Stomach smooth muscle (tissue), 2 donors: Measurements from ENCODE around the gene TMEM266.

Experiments
- H3K27ac ChIP-seq: one replicate; pipeline ENCODE4 v1.7.0; 2013; ENCODE audit warnings: mild to moderate bottlenecking, low read length, inconsistent platforms
- H3K27me3 ChIP-seq, 2 donors: one replicate each; pipeline ENCODE4 v1.7.0; 2013; ENCODE audit warnings: low read length in 2 of 2; ENCODE audit not compliant: insufficient read depth in 2 of 2, control insufficient read depth in 1 of 2
- H3K36me3 ChIP-seq, 2 donors: one replicate each; pipeline ENCODE4 v1.7.0; 2013; ENCODE audit warnings: low read length in 2 of 2; ENCODE audit not compliant: control insufficient read depth in 2 of 2, insufficient read depth in 2 of 2
- H3K4me1 ChIP-seq: one replicate; pipeline ENCODE4 v1.7.0; 2013; ENCODE audit warnings: low read length; ENCODE audit not compliant: control insufficient read depth, insufficient read depth
- H3K4me3 ChIP-seq, 2 donors: one replicate each; pipeline ENCODE4 v1.7.0; 2013; ENCODE audit warnings: low read length in 2 of 2
- H3K9ac ChIP-seq, 2 donors: one replicate each; pipeline ENCODE4 v1.7.0; 2013; ENCODE audit warnings: low read length in 2 of 2, mild to moderate bottlenecking in 1 of 2
- H3K9me3 ChIP-seq, 2 donors: one replicate each; pipeline ENCODE4 v1.7.0; 2013; ENCODE audit warnings: low read length in 2 of 2; ENCODE audit not compliant: control insufficient read depth in 2 of 2
- donor health status: healthy.
- donor health status: Pancreatic carcinoma.

TMEM266 gene

DNA sequence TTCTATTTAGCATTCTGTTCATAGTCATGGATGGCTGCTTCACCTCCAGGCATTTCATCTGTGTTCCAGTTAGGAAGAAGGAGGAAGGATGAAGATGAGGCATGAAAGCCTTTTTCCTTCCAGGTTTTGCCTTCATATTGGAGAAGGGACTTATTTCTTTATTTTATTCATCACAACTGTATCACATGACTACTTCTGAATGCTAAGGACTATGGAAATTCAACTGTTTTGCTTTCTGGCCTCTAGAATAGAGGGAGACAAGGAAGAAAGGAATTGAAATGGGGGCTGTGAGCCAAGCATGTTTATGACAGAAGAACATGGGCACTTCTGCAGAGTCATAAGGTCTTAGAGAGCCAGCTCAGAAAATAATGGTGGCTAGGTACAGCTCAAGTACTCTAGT, 10.4 kb downstream of the TMEM266 start:
- Histone ChIP-seq H3K27me3 (peaks cover 3 to 6% of the 10 kb centered on the region in 2 donors), H3K4me1 (no peaks in the 10 kb centered on the region), H3K9me3 (no peaks in the 10 kb centered on the region), H3K4me3 (no peak overlapping the region), H3K9ac (no peak overlapping the region), H3K27ac (no peak overlapping the region), H3K36me3 (no peaks in the 10 kb centered on the region)

- no peak overlapping the region for H3K9ac ChIP-seq
- H3K27me3 ChIP-seq = peaks cover 3 to 4% of the 10 kb centered on the region in 2 donors
- no peak overlapping the region for H3K27ac ChIP-seq
- H3K4me1 ChIP-seq = no peaks in the 10 kb centered on the region
- H3K9me3 ChIP-seq = no peaks in the 10 kb centered on the region
- no peak overlapping the region for H3K4me3 ChIP-seq
- no peaks in the 10 kb centered on the region for H3K36me3 ChIP-seq
Measured at GRCh38 chr15:76070921-76071635, 11.3 kb downstream of the TMEM266 start.

DNA sequence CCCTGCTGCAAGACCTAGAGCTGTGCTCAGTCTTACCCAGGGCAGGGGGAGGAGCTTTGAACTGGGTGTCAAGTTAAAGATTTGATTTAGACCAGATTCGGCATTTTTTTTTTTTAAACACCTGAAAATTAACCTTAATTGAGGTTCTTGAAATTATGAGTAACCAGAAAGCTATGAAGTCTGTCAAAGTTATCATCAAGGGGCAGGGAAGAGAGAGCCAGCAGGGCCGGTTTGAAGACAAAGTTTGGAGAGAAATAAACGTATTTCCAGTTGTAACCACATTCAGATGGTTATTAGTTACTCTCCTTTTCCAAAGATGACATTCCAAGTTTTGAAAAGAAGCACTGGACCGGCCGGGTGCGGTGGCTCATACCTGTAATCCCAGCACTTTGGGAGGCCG, 12.0 kb downstream of the TMEM266 start:
- H3K9me3 ChIP-seq = no peaks in the 10 kb centered on the region
- no peak overlapping the region for H3K4me3 ChIP-seq
- H3K27me3 ChIP-seq = peaks cover 2 to 3% of the 10 kb centered on the region in 2 donors
- no peak overlapping the region for H3K9ac ChIP-seq
- H3K36me3 ChIP-seq = no peaks in the 10 kb centered on the region
- no peak overlapping the region for H3K27ac ChIP-seq
- no peaks in the 10 kb centered on the region for H3K4me1 ChIP-seq

- Histone ChIP-seq H3K27me3 (peaks cover 2 to 3% of the 10 kb centered on the region in 2 donors), H3K4me1 (no peaks in the 10 kb centered on the region), H3K27ac (no peak overlapping the region), H3K9me3 (no peaks in the 10 kb centered on the region), H3K36me3 (no peaks in the 10 kb centered on the region), H3K9ac (no peak overlapping the region), H3K4me3 (no peak overlapping the region)
Measured at GRCh38 chr15:76073554-76073953, 13.8 kb downstream of the TMEM266 start.

GRCh38 chr15:76075046-76075445, 15.3 kb downstream of the TMEM266 start:
- Histone ChIP-seq H3K36me3 (no peaks in the 10 kb centered on the region), H3K9me3 (no peaks in the 10 kb centered on the region), H3K9ac (no peak overlapping the region), H3K4me1 (no peaks in the 10 kb centered on the region), H3K27ac (no peak overlapping the region), H3K27me3 (peaks cover 2 to 3% of the 10 kb centered on the region in 2 donors), H3K4me3 (no peak overlapping the region)

DNA sequence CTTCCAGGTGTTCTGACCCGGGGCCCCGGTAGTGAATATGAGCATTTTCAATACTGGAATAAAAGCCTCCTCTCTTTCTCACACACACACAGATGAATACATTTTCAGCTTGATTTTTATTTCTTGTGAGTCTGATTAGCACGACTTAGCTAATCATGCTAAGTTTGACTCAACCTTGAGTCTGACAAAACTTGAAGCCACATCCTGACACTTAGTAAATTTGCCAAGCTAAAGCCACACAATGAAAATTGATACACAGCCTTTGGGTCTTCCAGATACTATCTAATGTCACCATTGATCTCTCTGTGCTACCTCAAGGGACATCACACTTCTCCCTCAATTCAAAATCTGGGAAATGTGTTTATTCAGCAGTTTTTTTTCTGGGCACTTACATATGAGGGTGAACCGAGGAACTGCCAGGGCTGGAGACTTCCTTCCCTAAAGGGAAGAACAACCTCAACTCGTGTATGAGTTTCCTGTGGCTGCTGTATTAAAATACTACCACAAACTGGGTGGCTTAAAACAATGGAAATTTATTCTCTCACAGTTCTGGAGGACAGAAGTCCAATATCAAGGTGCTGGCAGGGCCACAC, 18.6 kb downstream of the TMEM266 start:
- Histone ChIP-seq H3K4me3 (no peak overlapping the region), H3K27ac (no peak overlapping the region), H3K36me3 (no peaks in the 10 kb centered on the region), H3K9me3 (peaks cover 0 to 2% of the 10 kb centered on the region in 2 donors), H3K27me3 (no peaks in the 10 kb centered on the region), H3K9ac (no peak overlapping the region), H3K4me1 (no peaks in the 10 kb centered on the region)

- H3K36me3 ChIP-seq = no peaks in the 10 kb centered on the region
- no peak overlapping the region for H3K27ac ChIP-seq
- no peak overlapping the region for H3K4me3 ChIP-seq
- H3K9ac ChIP-seq = no peak overlapping the region
- H3K27me3 ChIP-seq = no peaks in the 10 kb centered on the region
- no peaks in the 10 kb centered on the region for H3K4me1 ChIP-seq
- H3K9me3 ChIP-seq = peaks cover 0 to 4% of the 10 kb centered on the region in 2 donors
Measured at GRCh38 chr15:76084256-76084655, 24.5 kb downstream of the TMEM266 start.

DNA sequence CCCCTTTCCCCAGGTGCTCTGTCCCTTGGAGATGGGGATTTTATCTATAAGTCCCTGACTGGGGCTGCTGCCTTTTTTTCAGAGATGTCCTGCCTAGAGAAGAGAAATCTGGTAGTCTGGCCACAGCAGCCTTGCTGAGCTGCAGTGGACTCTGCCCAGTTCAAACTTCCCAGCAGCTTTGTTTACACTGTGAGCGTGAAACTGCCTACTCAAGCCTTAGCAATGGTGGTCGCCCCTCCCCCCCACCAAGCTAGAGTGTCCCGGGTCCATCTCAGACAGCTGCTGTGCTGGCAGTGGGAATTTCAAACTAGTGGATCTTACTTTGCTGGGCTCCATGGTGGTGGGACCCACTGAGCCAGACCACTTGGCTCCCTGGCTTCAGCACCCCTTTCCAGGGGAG, 38.9 kb downstream of the TMEM266 start:
- no peaks in the 10 kb centered on the region for H3K36me3 ChIP-seq
- peaks cover 10 to 21% of the 10 kb centered on the region in 2 donors for H3K27me3 ChIP-seq
- H3K27ac ChIP-seq = no peak overlapping the region
- no peak overlapping the region for H3K4me3 ChIP-seq
- no peaks in the 10 kb centered on the region for H3K9me3 ChIP-seq
- H3K4me1 ChIP-seq = no peaks in the 10 kb centered on the region
- H3K9ac ChIP-seq = no peak overlapping the region

DNA sequence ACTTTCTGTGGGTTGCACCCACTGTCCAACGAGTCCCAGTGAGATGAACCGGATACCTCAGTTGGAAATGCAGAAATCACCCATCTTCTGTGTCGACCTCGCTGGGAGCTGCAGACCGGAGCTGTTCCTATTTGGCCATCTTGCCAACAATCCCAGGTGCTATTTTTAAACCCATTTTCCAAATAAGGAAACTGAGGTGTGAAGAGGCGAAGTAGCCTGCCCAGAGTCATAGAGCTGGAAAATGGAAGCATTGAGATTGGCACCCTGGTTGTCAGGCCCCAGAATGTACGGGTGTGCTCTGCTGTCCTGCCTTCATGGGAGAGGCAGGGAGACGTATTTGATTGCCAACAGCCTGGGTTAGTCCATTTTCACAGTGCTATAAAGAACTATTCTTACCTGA, 39.6 kb downstream of the TMEM266 start:
- peaks cover 10 to 21% of the 10 kb centered on the region in 2 donors for H3K27me3 ChIP-seq
- H3K9ac ChIP-seq = no peak overlapping the region
- H3K4me1 ChIP-seq = no peaks in the 10 kb centered on the region
- no peaks in the 10 kb centered on the region for H3K36me3 ChIP-seq
- no peaks in the 10 kb centered on the region for H3K9me3 ChIP-seq
- H3K27ac ChIP-seq = no peak overlapping the region
- no peak overlapping the region for H3K4me3 ChIP-seq

GRCh38 chr15:76100361-76100760, 40.6 kb downstream of the TMEM266 start:
- Histone ChIP-seq H3K9ac (no peak overlapping the region), H3K9me3 (no peaks in the 10 kb centered on the region), H3K4me1 (no peaks in the 10 kb centered on the region)

GRCh38 chr15:76101655-76102054, 41.9 kb downstream of the TMEM266 start:
- no peak overlapping the region for H3K4me3 ChIP-seq
- H3K27ac ChIP-seq = no peak overlapping the region
- H3K9me3 ChIP-seq = no peaks in the 10 kb centered on the region
- H3K4me1 ChIP-seq = no peaks in the 10 kb centered on the region
- no peak overlapping the region for H3K9ac ChIP-seq
- H3K27me3 ChIP-seq = peaks cover 10 to 21% of the 10 kb centered on the region in 2 donors
- no peaks in the 10 kb centered on the region for H3K36me3 ChIP-seq

More at GRCh38 chr15:76100361-76100760, 40.6 kb downstream of the TMEM266 start:
- Histone ChIP-seq H3K27ac (no peak overlapping the region), H3K36me3 (no peaks in the 10 kb centered on the region), H3K27me3 (peaks cover 10 to 21% of the 10 kb centered on the region in 2 donors), H3K4me3 (no peak overlapping the region)
